ENCODE measurements around the gene DUOXA2. TPM values are rescaled to one million over a fixed set of nuclear protein-coding genes. Genes with fewer than 3 reads are reported as not detected.

The DUOXA2 gene
- total and polyA plus RNA-seq, 2 of the 4 experiments (the other 2 are of a cell fraction), result not detected

- no peaks in the 10 kb centered on the region for H3K79me1 ChIP-seq (ENCODE audit: low read depth in 1 of 2, low read length in 2 of 2)
- H2BK5ac ChIP-seq (ENCODE audit: low read depth, low read length, poor library complexity, severe bottlenecking), result no peak overlapping the region
- H3K4ac ChIP-seq (ENCODE audit: low read depth, low read length), result no peak overlapping the region
- H2BK20ac ChIP-seq (ENCODE audit: low read depth, low read length), result no peak overlapping the region
- H3K56ac ChIP-seq (ENCODE audit: extremely low read depth, insufficient read depth, low read length), result no peak overlapping the region
- peaks cover 38% of the 10 kb centered on the region for H3K27me3 ChIP-seq (ENCODE audit: control insufficient read depth, insufficient read depth, low read length)
- no peak overlapping the region for H3K4me2 ChIP-seq (ENCODE audit: low read depth, low read length)
- ChIA-PET POLR2A (ENCODE audit: unreplicated experiment) (no interaction called here), CTCF (no interaction called here)
- BruUV-seq (replicated peaks), result no TSS peak
- no peak overlapping the region for H3K9ac ChIP-seq (ENCODE audit: low read depth, low read length)
- H3K27ac ChIP-seq (ENCODE audit: insufficient read depth, low read length), result no peak overlapping the region
- no peak overlapping the region for H3K4me3 ChIP-seq (ENCODE audit: insufficient read depth, low read depth, low read length)
- ATAC-seq (ENCODE audit: low read depth) (no peak), DNase-seq (no peak)
- H3K4me1 ChIP-seq (ENCODE audit: control insufficient read depth, insufficient read depth, low read length), result no peaks in the 10 kb centered on the region; the same call in 1 of the 2 replicates
- no peaks in the 10 kb centered on the region for H3K36me3 ChIP-seq (ENCODE audit: control insufficient read depth, insufficient read depth, low read length)
- in situ Hi-C loops (cut with MboI; ENCODE audit: low sequenced_read_pairs) (no loop called here), intact Hi-C loops (cut with micrococcal nuclease) (no loop called here), dilution Hi-C loops (cut with HindIII; ENCODE audit: low sequenced_read_pairs, unreplicated experiment) (no loop called here)
- no CpG with 5 or more reads among the region's 7 CpGs for WGBS, 2 experiments (ENCODE audit: extremely low coverage in 2 of 2, insufficient read length in 1 of 2)
- H3K9me3 ChIP-seq (ENCODE audit: control insufficient read depth, insufficient read depth, low read length), result no peaks in the 10 kb centered on the region
- no peak for TF ChIP-seq USF2 (IDR thresholded peaks at IDR 0.05; ENCODE audit: low read depth, low read length)
- no peak for TF ChIP-seq RCOR1 (IDR thresholded peaks at IDR 0.05; ENCODE audit: insufficient replicate concordance, low read length)
- no peak for TF ChIP-seq BHLHE40 (IDR thresholded peaks at IDR 0.05; ENCODE audit: low read depth, low read length)
- TF ChIP-seq RFX5 (IDR thresholded peaks at IDR 0.05; ENCODE audit: low read depth, low read length), result no peak
- TF ChIP-seq MXI1 (IDR thresholded peaks at IDR 0.05; ENCODE audit: borderline replicate concordance, low read depth, low read length), result no peak
- TF ChIP-seq, protein P1, sequence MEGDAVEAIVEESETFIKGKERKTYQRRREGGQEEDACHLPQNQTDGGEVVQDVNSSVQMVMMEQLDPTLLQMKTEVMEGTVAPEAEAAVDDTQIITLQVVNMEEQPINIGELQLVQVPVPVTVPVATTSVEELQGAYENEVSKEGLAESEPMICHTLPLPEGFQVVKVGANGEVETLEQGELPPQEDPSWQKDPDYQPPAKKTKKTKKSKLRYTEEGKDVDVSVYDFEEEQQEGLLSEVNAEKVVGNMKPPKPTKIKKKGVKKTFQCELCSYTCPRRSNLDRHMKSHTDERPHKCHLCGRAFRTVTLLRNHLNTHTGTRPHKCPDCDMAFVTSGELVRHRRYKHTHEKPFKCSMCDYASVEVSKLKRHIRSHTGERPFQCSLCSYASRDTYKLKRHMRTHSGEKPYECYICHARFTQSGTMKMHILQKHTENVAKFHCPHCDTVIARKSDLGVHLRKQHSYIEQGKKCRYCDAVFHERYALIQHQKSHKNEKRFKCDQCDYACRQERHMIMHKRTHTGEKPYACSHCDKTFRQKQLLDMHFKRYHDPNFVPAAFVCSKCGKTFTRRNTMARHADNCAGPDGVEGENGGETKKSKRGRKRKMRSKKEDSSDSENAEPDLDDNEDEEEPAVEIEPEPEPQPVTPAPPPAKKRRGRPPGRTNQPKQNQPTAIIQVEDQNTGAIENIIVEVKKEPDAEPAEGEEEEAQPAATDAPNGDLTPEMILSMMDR (conservative IDR thresholded peaks at IDR 0.05; ENCODE audit: low read depth, low read length), result no peak
- TF ChIP-seq SMC3 (IDR thresholded peaks at IDR 0.05; ENCODE audit: low read depth, low read length), result no peak
- TF ChIP-seq, protein P2, sequence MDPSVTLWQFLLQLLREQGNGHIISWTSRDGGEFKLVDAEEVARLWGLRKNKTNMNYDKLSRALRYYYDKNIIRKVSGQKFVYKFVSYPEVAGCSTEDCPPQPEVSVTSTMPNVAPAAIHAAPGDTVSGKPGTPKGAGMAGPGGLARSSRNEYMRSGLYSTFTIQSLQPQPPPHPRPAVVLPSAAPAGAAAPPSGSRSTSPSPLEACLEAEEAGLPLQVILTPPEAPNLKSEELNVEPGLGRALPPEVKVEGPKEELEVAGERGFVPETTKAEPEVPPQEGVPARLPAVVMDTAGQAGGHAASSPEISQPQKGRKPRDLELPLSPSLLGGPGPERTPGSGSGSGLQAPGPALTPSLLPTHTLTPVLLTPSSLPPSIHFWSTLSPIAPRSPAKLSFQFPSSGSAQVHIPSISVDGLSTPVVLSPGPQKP (IDR thresholded peaks at IDR 0.05; ENCODE audit: borderline replicate concordance, low read depth, low read length), result no peak
- no peak for TF ChIP-seq POLR2A (IDR thresholded peaks at IDR 0.05; ENCODE audit: low read depth, low read length)
- TF ChIP-seq FOS (IDR thresholded peaks at IDR 0.05; ENCODE audit: low read depth, low read length), result no peak
- TF ChIP-seq NFE2L2 (IDR thresholded peaks at IDR 0.05; ENCODE audit: low read depth, low read length), result no peak
- TF ChIP-seq CEBPB (IDR thresholded peaks at IDR 0.05; ENCODE audit: low read depth, low read length), result no peak
- TF ChIP-seq CHD1 (IDR thresholded peaks at IDR 0.05; ENCODE audit: low read depth, low read length), result no peak
- TF ChIP-seq MAFK (IDR thresholded peaks at IDR 0.05; ENCODE audit: low read depth, low read length), result no peak
- no peak for TF ChIP-seq RAD21 (IDR thresholded peaks at IDR 0.05; ENCODE audit: low read length)
- no peak for TF ChIP-seq MAZ (IDR thresholded peaks at IDR 0.05; ENCODE audit: borderline replicate concordance, low read depth, low read length)
- H3K18ac ChIP-seq (ENCODE audit: low read depth, low read length), result no peak overlapping the region
- H2BK15ac ChIP-seq (ENCODE audit: low read depth, low read length), result no peak overlapping the region
- H2AFZ ChIP-seq (replicated peaks; ENCODE audit: low read length, poor library complexity), result no peak overlapping the region
- H3K14ac ChIP-seq (replicated peaks; ENCODE audit: low read depth, low read length), result no peak overlapping the region
- H2AK9ac ChIP-seq (replicated peaks; ENCODE audit: low read depth, low read length, poor library complexity), result no peak overlapping the region
- H2AK5ac ChIP-seq (ENCODE audit: low read depth, low read length), result no peak overlapping the region
- no peak overlapping the region for H2BK120ac ChIP-seq (ENCODE audit: low read depth, low read length)
- H3K9me1 ChIP-seq (ENCODE audit: insufficient read depth, low read length), result no peaks in the 10 kb centered on the region
- no peak overlapping the region for H3K23ac ChIP-seq (ENCODE audit: low read depth, low read length)
- no peaks in the 10 kb centered on the region for H4K20me1 ChIP-seq (ENCODE audit: insufficient read depth, low read length)
- H4K91ac ChIP-seq (ENCODE audit: insufficient read depth, low read depth, low read length), result no peak overlapping the region
- H4K5ac ChIP-seq (ENCODE audit: low read depth, low read length), result no peak overlapping the region
- no peak overlapping the region for H4K8ac ChIP-seq (ENCODE audit: low read depth in 2 of 2, low read length in 2 of 2)
Observed at GRCh38 chr15:45143056-45143455, 28.9 kb downstream of the DUOXA2 start.
